Head of caudate nucleus (tissue), 42 donors: ENCODE measurements around the gene ZNF862.

Experiments used
- DNase-seq, 42 donors: peaks; one replicate each; pipeline versions ENCODE4 v3.0.0 to v3.0.0-alpha.2; 2020 to 2021; ENCODE audit warnings: mixed read lengths in 7 of 42
- intact Hi-C: fragments of 100-400 bp; cut with DNase I; formaldehyde crosslinking; loops from one replicate; pipeline ENCODE4 v1.15.0; 2022

Gene ZNF862

DNA sequence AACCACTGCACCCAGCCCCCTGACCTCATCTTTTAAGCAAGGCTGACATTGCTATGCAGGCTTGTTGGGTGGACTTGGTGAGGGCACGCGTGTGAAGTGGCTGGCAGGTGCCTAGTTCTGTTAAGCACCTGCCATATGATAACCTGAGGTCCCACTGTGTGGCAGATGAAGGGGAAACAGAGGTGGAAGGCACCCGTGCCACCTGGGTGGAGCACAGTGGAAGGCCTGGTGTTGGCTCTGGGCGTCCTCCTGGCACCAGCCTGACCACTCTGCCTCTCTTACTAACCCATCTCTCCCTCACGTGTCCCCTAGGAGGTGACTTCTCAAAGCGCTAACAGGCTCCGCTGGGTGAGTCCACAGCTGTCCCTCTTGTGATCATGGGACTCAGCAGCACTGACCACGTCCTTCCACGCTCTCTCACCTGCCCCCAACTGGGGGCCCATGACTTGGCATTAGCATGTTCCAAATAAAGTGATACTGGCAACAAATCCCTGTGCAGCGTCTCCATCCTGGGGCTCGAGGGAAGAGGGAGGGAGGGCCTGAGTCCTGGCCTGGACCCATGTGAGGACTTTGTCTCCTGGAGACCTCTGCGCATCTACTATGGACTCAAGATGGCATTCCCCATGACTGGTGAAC lies 4.6 kb upstream of the ZNF862 start:
- intact Hi-C loops = no loop called here
- peak in 2 of 42 donors; percentile 13 to 22 for DNase-seq

DNA sequence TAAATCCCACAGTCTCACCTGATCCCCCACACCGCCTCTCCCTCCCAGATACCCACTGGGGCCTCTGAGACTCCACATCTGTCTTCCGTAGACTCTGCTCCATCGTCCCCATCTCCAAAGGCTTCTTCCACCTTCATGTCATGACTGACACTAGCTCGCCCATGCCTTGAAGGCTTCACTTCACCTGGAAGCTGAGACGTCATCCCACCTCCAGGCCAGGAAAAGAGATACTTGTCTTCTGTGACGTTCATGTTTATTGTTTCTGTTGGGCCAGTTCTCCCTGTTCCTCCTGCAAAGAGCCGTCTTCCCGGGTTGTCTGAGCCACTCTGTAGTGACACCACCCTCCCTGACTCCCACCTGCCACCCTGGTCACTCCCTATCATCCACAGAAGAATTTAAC lies 3.6 kb upstream of the ZNF862 start:
- intact Hi-C loops = no loop called here
- peak in 2 of 42 donors; percentile 2 to 8 for DNase-seq

DNA sequence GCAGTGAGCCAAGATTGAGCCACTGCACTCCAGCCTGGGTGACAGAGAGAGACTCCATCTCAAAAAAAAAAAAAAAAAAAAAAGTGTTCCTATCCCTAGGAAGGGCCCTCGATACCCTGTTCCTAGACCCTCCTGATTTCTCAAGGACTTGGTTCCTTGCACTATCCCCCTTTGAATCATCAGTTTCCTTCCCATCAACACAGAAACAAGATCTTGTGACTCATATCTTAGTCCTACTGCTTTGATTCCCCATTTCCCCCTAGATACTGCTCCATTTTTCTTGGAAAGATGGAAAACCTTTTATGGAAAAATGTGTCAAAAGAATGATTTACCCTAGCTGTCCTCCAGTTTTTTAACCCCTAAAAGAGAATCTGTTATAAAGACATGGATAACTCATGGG lies 1.7 kb upstream of the ZNF862 start:
- no peak for DNase-seq
- intact Hi-C loops = loop anchor here (5.0 kb wide), 2 partner anchors 36 to 119 kb away; partner anchors contain the start of gene ATP6V0E2

DNA sequence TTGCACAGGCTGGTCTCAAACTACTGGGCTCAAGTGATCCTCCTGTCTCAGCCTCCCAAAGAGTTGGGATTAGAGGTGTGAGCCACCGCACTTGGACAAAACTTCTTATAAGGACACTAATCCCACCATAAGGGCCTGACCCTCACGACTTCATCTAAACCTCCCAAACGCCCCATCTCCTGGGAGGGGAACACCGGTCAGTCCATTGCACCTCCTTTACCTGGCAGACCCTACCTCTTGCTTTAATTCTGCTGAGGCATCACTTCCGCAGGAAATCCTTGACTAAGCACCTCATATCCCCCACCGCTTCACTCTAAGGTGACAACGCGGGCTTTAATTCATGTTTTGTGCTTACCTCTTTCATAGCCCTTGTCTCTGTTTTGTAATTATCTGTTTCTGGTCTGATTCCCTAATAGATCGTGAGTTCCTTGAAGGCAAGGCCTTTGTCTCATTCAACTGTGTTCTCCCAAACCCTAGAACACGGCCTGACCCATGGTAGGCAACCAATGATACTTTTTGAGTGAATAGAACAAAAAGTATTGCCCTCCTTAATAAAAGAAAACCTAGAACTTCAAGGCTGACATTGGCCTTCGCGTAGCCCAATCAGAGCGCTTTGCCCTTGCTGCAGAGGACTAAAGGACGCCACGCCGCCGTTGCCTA lies 481 bp upstream of the ZNF862 start:
- intact Hi-C loops = loop anchor here (5.0 kb wide), 2 partner anchors 35 to 120 kb away; partner anchors contain the start of gene ATP6V0E2
- DNase-seq = peak in 1 of 42 donors; percentile 12

DNA sequence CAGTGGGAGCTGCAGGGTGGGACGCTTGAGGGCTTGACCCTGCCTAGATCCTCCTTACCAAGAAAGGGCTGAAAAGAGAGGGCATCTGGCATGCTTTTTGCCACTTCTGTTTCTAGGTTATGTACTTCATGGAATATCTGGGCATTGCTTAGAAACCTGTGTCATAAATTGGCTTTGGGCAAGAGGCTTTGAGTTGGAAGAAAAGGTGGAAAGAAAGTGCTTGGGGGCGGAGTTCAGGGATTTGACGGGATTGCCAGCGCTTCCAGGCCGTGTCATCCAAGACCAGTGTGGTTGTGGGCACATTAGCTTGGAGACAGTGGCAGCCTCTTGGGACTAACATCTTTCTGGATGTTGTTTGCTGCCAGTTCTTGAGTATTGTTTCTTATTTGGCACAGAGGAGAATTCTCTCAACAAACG lies 825 bp downstream of the ZNF862 start:
- intact Hi-C loops = loop anchor here (5.0 kb wide), 2 partner anchors 33 to 122 kb away; partner anchors contain the start of gene ATP6V0E2
- DNase-seq = peak in 3 of 42 donors; percentile 10 to 20 (median 15)

DNA sequence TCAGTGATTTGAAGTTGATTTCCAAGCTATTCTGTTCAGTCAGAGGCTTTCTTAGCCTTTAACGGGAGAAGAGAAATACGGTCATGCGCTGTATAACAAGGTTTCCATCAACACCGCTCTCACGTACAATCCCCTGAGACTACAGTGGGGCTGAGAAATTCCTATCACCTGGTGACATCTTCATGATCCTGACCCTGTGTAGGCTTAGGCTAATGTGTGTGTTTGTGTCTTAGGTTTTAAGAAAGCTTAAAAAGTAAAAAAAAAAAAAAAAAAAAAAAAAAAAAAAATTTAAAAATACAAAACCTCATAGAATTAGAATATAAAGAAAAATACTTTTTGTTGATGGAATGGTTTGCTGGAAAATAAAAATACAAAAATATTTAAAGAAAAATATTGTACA lies 1.8 kb downstream of the ZNF862 start:
- intact Hi-C loops = loop anchor here (5.0 kb wide), 2 partner anchors 32 to 123 kb away; partner anchors contain the start of gene ATP6V0E2
- DNase-seq = no peak

DNA sequence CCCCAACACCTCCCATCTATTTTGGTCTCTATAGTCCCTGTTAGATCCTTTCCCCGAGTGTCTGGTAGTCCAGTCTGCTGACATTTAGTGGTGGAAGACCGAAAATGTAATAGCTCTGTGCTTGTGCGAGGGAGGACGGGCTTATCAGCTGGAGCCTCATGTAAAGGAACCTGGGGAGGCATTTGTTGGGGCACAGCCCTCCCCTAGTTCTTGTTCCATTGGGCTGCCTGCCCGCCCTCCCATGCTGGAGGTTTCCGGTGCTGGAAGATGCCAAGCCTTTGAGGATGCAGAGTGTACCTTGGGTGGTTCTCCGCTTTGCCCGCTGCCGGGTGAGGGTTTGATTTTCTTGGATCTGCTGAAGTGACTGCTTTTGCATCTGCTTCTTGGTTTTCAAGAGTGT lies 5.4 kb downstream of the ZNF862 start:
- DNase-seq = peak in 1 of 42 donors; percentile 5
- intact Hi-C loops = no loop called here

DNA sequence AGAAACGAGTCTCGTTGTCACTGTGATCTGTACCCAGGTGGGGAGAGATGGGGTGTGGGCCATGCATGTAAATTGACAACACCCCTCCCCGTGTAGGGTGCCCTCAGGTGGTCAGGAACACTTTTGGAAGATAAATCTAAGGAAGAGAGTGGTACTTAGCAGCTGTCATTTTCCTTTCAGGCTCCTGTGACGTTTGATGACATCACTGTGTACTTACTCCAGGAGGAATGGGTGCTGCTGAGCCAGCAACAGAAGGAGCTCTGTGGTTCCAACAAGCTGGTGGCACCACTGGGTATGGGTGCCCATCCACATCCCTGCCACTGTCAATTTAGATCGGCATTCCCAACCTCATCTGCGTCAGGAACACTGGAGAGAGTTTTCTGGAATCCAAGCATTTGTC lies 6.3 kb downstream of the ZNF862 start:
- intact Hi-C loops = no loop called here

DNA sequence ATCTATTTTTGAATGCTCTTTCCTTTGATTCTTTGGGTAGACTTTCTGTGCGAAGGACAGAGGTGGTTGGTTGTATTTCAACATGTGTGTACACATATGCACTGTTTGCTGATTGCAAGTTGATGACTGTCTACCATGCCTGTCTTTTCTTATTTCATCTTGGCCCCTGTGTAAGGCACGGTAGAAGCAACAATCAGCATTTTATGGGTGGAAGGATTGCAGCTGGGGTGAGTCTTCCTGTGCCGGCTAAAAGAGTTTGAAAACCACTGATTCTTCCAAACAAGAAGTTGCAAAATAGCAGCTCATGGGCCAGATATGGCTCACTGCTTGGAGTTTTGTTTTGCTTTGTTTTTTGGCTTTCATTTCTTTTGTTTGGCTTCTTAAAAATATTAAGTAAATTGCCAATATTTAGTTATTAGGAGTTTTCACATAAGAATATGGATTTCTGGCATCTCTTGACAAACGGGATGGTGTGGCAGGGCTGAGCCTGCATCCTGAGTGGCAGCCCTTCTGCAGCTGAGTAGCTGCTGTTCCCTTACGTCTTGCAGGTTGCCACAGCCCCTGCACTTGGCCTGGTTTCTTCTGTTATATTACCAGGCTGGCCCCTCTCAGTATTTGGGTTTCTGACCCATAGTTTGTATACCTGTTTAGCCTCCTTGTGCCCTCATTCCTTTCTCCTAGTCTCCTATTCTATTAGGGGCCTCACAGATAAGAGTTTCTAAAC lies 7.2 kb downstream of the ZNF862 start:
- intact Hi-C loops = no loop called here
- DNase-seq = peak in 2 of 42 donors; percentile 8 to 12

More for the DNA sequence above, 6.3 kb downstream of the ZNF862 start:
- DNase-seq = peak in 1 of 42 donors; percentile 6

DNA sequence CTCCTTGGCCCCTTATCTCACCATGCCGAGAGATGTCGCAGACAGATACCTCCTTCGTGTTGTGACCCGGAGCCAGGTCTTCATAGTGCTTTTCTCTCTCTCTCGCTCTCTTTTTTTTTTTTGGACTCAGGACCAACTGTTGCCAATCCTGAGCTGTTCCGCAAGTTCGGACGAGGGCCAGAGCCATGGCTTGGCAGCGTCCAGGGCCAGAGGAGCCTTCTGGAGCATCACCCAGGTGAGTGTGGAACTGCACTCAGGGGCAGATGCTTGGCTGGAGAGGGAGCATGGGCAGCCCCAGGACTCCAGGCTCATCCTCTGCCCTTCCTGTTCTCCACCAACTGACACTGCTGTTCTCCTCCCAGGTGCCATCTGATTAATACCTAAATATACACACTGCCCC lies 7.8 kb downstream of the ZNF862 start:
- intact Hi-C loops = no loop called here
- DNase-seq = peak in 1 of 42 donors; percentile 10

DNA sequence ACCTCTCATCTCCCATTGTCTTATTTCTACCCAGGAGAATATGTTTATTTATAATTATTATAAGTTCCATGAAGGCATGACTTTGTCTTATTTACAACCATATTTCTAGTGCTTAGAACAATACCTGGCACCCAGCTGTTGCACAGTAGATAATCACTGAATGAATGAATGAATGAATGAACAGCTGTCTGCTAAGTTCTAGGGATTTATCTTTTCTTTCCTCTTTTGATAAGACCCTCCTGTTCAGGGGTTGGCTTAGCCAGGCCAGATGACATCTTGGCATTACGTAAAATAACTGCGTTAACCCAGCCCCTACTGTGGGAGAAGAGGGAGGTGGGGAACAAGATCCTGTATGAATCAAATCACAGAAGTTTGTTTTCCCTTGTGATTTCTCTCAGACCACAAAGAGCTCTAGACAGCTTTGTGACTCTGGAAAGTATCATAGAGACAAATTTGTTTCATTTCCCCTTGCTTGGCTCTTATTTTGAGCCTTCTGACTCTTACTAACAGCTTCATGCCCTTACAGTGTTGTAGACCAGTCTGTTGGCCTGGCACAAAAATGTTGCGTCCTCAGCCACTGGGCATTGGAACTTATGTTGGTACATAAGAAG lies 8.4 kb downstream of the ZNF862 start:
- intact Hi-C loops = no loop called here
- DNase-seq = no peak

DNA sequence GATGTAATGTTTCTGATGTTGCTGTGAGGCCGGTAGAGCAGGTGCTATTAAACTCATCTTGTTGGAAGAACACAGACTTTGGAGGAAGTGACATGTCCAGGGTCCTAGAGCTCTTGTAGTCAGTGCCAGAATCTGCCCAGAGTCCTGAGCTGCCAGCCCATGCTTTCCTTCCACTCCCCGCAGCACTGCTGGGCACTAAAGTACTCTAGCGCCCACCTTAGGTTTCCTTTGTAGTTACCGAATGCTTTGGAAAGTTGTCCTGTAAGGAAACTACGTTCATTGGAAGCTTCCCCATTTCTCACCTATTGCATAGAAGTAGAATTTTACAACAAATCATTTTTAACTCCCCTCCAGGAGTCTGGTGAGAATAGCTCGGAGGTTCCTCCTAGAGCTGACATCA lies 11.0 kb downstream of the ZNF862 start:
- DNase-seq = no peak
- intact Hi-C loops = no loop called here

DNA sequence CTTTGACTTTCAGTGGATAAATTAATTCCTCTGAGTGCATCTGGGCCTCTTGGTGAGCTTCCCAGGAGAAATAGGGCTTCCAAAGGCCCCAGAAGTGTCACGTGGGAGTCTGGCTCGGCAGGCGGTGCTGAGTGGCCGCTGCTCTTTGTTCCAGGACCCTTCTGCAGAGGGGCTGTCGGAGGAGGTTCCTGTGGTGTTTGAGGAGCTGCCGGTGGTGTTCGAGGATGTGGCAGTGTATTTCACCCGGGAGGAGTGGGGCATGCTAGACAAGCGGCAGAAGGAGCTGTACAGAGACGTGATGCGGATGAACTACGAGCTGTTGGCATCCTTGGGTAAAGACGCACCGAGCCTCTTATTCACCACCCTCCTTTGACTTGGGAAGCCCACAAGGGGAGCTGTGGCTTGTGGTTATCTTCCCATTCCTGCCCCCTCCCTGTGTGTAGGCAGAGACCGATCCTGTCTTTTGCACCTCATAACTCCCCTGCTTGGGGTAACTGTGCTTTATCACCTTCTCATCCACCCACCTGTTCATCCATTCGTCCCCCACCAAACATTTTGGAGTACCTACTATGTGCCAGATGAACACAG lies 11.9 kb downstream of the ZNF862 start:
- DNase-seq = peak in 3 of 42 donors; percentile 37 to 48 (median 46)
- intact Hi-C loops = no loop called here

DNA sequence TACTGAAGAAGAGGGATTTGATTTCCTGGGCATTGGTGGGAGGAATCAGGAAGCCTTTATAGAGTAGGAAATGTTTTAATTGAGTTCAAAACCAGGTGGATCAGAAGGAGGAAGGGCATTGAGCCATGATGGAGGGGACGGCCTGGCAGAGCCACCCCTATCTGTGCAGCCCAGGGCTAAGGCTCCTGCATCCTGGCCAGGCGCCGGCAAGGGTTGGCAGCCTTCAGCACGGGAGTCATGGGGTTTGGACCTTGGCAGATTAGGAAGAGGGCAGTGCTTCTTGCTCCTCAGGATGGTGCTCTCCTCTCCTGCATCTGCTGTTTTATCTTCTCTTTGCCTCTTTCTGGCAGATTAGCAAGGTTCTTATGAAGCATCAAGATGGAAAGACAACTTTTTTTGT lies 12.5 kb downstream of the ZNF862 start:
- DNase-seq = peak in 5 of 42 donors; percentile 35 to 62 (median 49)
- intact Hi-C loops = no loop called here

DNA sequence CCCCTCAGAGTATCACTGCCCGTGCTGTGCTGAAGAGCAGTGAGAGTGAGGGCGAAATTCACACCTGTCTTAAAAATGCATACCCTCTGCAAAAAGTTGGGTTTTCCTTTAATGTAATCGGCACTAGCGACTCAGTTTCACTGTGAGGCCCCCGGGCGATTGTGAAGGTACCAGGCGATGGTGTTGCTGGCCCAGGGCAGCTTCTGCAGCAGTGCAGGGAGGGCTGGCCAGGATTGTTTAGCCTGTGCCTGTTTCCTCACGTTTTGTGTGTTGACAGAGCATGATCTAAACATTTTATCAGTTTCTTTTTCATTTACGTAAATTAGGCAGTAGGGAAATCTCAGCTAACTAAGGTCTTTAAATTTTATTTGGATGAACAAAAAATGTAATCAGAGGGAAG lies 13.3 kb downstream of the ZNF862 start:
- no peak for DNase-seq
- intact Hi-C loops = no loop called here

DNA sequence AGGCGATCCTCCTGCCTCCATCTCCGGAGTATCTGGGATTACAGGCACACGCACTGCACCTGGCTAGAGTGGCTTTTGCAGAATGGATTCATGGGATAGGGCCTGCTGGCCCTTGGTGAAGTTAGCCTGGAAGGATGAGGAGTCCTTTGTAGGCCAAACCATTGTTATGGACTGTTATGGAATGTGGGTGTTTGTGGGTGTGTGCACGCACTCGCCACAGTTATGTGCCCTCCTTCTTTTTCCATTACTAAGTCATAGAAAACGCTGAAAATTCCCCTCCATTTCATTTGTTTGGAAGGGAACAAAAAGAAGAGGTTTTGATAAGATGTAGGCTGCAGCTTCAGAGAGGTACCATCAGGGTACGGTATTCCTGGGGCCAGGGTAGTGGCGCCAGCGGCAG lies 15.0 kb downstream of the ZNF862 start:
- intact Hi-C loops = no loop called here
- no peak for DNase-seq

DNA sequence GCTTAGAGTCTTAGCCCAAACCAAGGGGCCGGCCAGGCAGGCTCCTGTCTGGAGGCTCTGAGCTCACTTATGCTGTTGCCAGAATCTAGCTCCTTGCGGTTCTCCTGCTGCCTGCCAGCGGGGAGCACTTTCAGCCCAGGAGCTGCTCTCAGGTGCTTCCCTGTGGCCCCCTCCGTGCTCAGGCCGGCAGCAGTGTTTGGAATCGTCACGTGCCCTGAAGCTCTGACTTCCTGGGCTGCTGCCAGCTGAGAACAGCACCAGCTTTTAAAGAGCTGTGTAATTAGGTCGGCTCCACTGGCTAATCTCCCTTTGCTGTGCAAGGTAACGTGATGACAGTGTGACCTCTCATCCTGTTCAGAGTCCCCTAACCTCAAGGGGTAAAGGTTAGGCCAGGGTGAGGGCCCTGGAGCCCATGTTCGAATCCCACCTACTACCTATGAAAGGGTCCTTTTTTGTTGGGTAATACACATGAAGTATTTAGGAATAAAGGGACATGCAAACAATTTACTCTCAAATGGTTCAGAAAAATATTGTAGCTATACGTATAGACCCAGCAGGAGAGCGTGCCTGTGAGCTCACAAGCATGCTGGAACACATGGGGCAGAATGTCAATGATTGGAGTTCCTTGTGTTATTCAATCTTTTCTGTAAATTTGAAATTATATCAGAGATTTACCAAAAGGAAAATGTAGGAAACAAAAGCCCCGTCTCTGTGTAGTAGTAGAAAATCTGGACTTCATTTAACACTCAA lies 16.6 kb downstream of the ZNF862 start:
- intact Hi-C loops = no loop called here
- peak in 38 of 42 donors; percentile 28 to 79 (median 60) for DNase-seq
